HL-60 (cell line): Measurements from ENCODE around the gene MLH1.

Experiments
- CTCF ChIP-seq: IDR thresholded peaks from one replicate; pipeline ENCODE4 v1.5.1; 2011; ENCODE audit warnings: low read length, control low read depth, inconsistent platforms; ENCODE audit not compliant: insufficient read depth
- GABPA ChIP-seq: IDR thresholded peaks from 2 replicates; pipeline ENCODE4 v1.6.1; 2012; ENCODE audit warnings: low read depth
- POLR2AphosphoS5 ChIP-seq: IDR thresholded peaks from 2 replicates; pipeline ENCODE4 v1.6.1; 2012; ENCODE audit warnings: low read depth
- REST ChIP-seq: IDR thresholded peaks from 2 replicates; pipeline ENCODE4 v1.6.1; 2012; ENCODE audit warnings: low read depth; ENCODE audit not compliant: insufficient replicate concordance
- SPI1 ChIP-seq: IDR thresholded peaks from 2 replicates; pipeline ENCODE4 v1.6.1; 2012; ENCODE audit warnings: low read depth, mild to moderate bottlenecking, borderline replicate concordance

- no peak for TF ChIP-seq CTCF
- no peak for TF ChIP-seq POLR2AphosphoS5
- no peak for TF ChIP-seq SPI1
- TF ChIP-seq REST: no peak
- no peak for TF ChIP-seq GABPA
These were observed 48.6 kb upstream of the MLH1 start, which contains the start of gene TRANK1 for GRCh38 chr3:36944641-36945270.
